ENCODE data around the gene SEC61A1.

DNA sequence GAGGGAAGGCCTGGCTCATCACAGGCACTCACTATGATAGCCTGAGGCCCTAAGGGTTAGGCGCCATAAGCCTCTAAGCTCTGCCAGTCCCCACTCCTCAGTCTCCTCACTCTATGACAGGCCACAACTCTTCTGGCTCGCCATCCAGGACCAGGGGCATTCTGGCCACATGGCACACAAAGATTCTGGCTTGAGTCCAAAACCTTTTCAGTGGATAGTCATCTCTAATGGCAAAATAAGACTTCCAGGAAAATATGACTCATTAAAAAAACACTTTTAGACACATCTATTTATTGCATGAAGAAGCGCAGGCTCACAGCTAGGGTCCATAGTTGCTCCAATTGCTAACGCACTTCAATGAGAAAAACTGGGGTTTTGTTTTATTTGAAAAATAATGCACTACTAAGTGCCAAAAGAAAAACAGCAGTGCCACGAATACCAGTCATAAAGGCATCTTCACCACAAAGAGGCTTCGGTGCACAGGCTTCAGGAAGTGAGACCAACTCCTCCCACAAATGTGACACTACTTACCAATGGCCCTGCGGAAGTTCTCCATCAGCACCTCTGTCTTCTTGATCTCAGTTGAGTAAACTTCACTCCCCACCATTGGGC lies 60.2 kb downstream of the SEC61A1 start:
- TF ChIP-seq CTCF (conservative IDR thresholded peaks at IDR 0.05; ENCODE audit: low read length) (no peak), EZH2phosphoT487 (IDR thresholded peaks at IDR 0.05; ENCODE audit: borderline replicate concordance) (no peak)

Measured in Loucy (cell line).